Measurements from ENCODE around the gene ZNF165. TPM values are rescaled to one million over a fixed set of nuclear protein-coding genes. Genes with fewer than 3 reads are reported as not detected.

The ZNF165 gene
- total and polyA plus RNA-seq, 5 donors: 0.28 to 0.83 (median 0.41) TPM

Other genes with a start within 250 kb of the ZNF165 start
- not detected for gene OR2B2, start 168.2 kb upstream of the ZNF165 start, total RNA-seq
- not detected for gene OR2B2, start 168.2 kb upstream of the ZNF165 start, polyA plus RNA-seq
- not detected for gene OR2B6, start 123.3 kb upstream of the ZNF165 start, total RNA-seq
- not detected for gene OR2B6, start 123.3 kb upstream of the ZNF165 start, polyA plus RNA-seq
- 1 to 10 TPM; 2.5 to 3.2 (median 2.8) TPM for gene ZSCAN16, start 44.0 kb downstream of the ZNF165 start, total RNA-seq
- gene ZSCAN16, start 44.0 kb downstream of the ZNF165 start, polyA plus RNA-seq: 2.9 TPM
- gene ZKSCAN8, start 61.3 kb downstream of the ZNF165 start, total RNA-seq: 10 to 100 TPM; 15.2 to 18.2 (median 16.3) TPM
- gene ZKSCAN8, start 61.3 kb downstream of the ZNF165 start, polyA plus RNA-seq: 5.5 TPM
- 10 to 100 TPM in 1 of 4 donors, 1 to 10 TPM in 3; 8.4 to 11.3 (median 8.8) TPM for gene ZSCAN9, start 144.7 kb downstream of the ZNF165 start, total RNA-seq
- gene ZSCAN9, start 144.7 kb downstream of the ZNF165 start, polyA plus RNA-seq: 8.7 TPM
- gene ZKSCAN4, start 171.7 kb downstream of the ZNF165 start, total RNA-seq: 1 to 10 TPM; 3.3 to 4.0 (median 3.6) TPM
- gene ZKSCAN4, start 171.7 kb downstream of the ZNF165 start, polyA plus RNA-seq: 1.5 TPM
- 1 to 10 TPM; 6.1 to 6.4 (median 6.2) TPM for gene NKAPL, start 178.7 kb downstream of the ZNF165 start, total RNA-seq
- 5.5 TPM for gene NKAPL, start 178.7 kb downstream of the ZNF165 start, polyA plus RNA-seq
- 10 to 100 TPM; 12.0 to 20.2 (median 15.2) TPM for gene ZSCAN26, start 186.6 kb downstream of the ZNF165 start, total RNA-seq
- gene ZSCAN26, start 186.6 kb downstream of the ZNF165 start, polyA plus RNA-seq: 11.4 TPM
- gene PGBD1, start 201.0 kb downstream of the ZNF165 start, total RNA-seq: 1 to 10 TPM; 3.0 to 3.6 (median 3.2) TPM
- gene PGBD1, start 201.0 kb downstream of the ZNF165 start, polyA plus RNA-seq: 2.3 TPM

All from right cardiac atrium (tissue), 5 donors.